ENCODE measurements around the gene S100PBP. TPM values are rescaled to one million over a fixed set of nuclear protein-coding genes. Genes with fewer than 3 reads are reported as not detected.

S100PBP gene
- 17.0 and 25.3 TPM in 2 replicates for total RNA-seq

DNA sequence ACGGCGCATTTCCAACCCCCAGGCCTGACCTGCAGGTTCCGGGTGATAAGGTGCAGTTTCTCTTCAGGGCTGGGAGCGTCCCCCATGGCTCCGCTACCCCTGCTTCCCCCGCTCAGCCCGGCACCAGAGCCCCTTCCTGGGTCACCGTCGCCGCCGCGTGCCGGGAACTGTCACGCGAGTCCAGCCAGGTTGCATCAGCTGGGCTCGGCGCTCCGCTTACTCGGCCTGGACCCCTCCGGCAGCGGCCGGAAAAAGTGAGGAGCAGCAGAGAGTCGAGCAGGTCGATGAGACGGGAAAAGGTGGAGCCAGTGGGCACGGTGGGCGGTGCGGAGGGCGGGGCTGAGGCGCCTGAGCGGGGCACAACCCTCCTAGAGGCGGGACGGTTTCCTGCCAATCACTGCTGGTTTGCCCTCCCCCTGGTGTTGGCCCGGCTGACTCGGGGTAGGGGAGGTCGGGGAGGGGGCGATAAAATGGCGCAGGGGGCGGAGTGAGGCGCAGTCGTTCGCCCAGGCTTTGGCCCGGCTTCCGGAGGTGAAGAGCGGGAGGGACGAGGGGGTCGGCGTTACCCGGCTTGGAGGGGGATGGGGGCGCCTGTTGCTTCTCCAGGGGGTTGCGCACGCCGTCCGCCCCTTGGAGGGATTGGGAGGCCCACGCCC is at the start of gene S100PBP, which contains the start of gene YARS1:
S100PBP (plus strand) TSS at position 495 of the 656 bp plus-strand sequence. CDS start 8,447 bp downstream, outside the sequence.
YARS1 (minus strand) TSS at position 200 of the 656 bp plus-strand sequence; CDS start at position 86, 114 bp downstream.

GRCh38 chr1:32870615-32871363 is 53.3 kb downstream of the S100PBP start, which contains the start of gene FNDC5:
TSS of gene FNDC5 (minus strand) at chr1:32870912.

GRCh38 chr1:32886004-32886827 is 68.8 kb downstream of the S100PBP start, which contains the start of gene HPCA:
TSS of gene HPCA (plus strand) at chr1:32886491. CDS start at chr1:32888899, 2,408 bp downstream.

DNA sequence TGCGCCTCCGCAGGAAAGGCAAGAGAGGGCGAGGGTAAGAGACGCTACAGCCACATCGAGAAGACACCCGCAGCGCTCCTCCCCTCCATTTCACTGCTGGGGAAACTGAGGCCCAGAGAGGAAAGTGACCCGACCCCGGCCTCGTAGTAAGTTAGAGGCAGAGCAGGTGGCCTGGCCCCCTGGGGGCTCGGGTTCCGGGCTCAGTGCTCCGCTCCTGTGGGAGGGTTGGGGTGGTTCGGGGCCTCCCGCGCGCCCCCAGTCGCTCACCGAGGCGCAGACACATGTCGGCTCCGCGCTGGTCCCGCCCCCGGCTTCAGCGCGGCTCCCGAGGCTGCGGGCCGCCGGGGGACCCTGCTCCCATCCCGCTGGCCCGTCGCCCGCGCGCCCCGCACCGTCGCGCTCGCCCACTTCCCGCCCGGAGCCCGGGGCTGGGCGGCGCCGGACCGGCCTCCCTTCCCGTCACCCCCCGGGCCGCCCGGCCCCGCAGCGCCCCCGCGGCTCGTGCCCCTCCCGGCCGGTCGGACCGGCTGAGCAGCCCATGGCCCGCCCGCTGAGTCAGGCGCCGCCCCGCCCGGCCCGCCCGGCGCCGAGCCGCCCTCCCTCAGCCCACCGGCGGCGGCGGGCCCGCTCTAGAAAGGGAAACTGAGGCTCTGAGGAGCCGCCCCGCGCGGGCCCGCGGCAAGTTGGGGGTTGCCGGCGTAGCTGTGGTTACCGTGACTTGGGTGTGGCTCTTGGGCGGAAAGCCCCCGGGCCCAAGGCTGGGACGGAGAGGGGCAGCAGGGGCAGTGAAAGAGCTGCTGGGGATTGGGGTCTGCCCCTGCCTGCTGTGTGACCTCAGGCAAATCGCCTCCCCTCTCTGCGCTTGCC is 83.7 kb downstream of the S100PBP start, which contains the start of gene TMEM54:
TMEM54 (minus strand) TSS at position 434 of the 867 bp plus-strand sequence; CDS start at position 283, 151 bp downstream.

Other genes starting within 250 kb of the S100PBP start
- 14.4 and 17.7 TPM in 2 replicates for gene ZBTB8OS, start 167.1 kb upstream of the S100PBP start, total RNA-seq
- gene RBBP4, start 166.4 kb upstream of the S100PBP start, total RNA-seq, result 93.7 and 111 TPM in 2 replicates
- gene SYNC, start 114.9 kb upstream of the S100PBP start, total RNA-seq, result 17.9 and 19.5 TPM in 2 replicates
- gene YARS1, start 295 bp upstream of the S100PBP start, total RNA-seq, result 183 and 202 TPM in 2 replicates
- gene FNDC5, start 53.3 kb downstream of the S100PBP start, total RNA-seq, result 0.58 TPM in 1 of 2 replicates, not detected in the other
- 0.29 TPM in 1 of 2 replicates, not detected in the other for gene HPCA, start 68.8 kb downstream of the S100PBP start, total RNA-seq
- 95.9 and 125 TPM in 2 replicates for gene TMEM54, start 83.7 kb downstream of the S100PBP start, total RNA-seq
- 14.4 and 18.1 TPM in 2 replicates for gene RNF19B, start 147.2 kb downstream of the S100PBP start, total RNA-seq
- gene AK2, start 219.2 kb downstream of the S100PBP start, total RNA-seq, result 165 and 166 TPM in 2 replicates